Mesangial cell (primary cell): ENCODE data around the gene PLEKHN1. TPM values are rescaled to one million over a fixed set of nuclear protein-coding genes. Genes with fewer than 3 reads are reported as not detected.

Source experiments
- total RNA-seq: library from RNA; depleted of rRNA; stranded (reverse); fragments of >200 nt; gene quantifications from 2 replicates; pipeline ENCODE4 v1.2.3, GENCODE V29; 2015

Gene PLEKHN1, protein sequence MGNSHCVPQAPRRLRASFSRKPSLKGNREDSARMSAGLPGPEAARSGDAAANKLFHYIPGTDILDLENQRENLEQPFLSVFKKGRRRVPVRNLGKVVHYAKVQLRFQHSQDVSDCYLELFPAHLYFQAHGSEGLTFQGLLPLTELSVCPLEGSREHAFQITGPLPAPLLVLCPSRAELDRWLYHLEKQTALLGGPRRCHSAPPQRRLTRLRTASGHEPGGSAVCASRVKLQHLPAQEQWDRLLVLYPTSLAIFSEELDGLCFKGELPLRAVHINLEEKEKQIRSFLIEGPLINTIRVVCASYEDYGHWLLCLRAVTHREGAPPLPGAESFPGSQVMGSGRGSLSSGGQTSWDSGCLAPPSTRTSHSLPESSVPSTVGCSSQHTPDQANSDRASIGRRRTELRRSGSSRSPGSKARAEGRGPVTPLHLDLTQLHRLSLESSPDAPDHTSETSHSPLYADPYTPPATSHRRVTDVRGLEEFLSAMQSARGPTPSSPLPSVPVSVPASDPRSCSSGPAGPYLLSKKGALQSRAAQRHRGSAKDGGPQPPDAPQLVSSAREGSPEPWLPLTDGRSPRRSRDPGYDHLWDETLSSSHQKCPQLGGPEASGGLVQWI
- 4.8 and 5.5 TPM in 2 replicates for total RNA-seq

GRCh38 chr1:966135-966703, at the start of gene PLEKHN1:
PLEKHN1 (plus strand) TSS chr1:966482; CDS start chr1:966532, 50 bp downstream.

DNA sequence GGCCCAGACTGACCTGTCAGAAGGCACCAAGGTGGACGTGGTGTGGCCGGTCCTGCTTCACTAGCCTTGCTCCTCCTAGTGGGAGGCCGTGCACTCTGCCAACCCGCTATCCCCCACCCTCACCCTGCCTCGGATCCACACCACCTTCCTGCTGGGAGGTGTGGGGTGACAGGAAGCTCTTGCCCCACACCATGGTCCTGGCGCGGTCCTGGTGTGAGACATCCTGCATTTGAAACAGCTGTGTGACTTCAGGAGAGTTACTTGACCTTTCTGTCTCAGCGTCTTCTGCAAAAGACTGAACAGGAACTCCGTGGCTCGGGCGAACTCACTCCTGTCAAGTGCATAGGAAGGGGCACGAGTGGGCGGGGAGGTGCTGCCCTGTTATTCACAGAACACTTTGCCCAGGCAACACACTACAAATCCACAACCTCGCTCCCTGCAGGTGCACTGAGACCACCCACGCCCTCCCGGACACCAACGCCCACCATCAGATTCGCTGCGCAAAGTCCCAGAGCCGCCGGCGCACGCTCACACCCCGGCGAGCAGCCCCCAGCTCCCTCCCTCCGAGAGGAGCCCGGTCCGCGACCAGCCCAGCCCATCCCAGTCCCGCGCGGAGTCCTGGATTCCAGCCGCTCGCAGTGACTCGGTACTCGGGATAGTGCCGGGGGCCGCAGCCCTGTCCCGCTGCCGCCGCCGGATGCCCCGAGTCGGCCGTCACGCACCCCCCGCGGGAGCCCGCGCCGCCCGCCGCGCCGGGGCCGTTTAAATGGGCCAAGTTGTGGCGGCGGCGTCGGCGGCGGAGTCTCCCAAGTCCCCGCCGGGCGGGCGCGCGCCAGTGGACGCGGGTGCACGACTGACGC, 42.9 kb upstream of the PLEKHN1 start, which contains the start of gene SAMD11:
Gene SAMD11, plus strand, starts transcription at position 793 of the 860 bp plus-strand sequence. CDS start 509 bp downstream, outside the sequence.

DNA sequence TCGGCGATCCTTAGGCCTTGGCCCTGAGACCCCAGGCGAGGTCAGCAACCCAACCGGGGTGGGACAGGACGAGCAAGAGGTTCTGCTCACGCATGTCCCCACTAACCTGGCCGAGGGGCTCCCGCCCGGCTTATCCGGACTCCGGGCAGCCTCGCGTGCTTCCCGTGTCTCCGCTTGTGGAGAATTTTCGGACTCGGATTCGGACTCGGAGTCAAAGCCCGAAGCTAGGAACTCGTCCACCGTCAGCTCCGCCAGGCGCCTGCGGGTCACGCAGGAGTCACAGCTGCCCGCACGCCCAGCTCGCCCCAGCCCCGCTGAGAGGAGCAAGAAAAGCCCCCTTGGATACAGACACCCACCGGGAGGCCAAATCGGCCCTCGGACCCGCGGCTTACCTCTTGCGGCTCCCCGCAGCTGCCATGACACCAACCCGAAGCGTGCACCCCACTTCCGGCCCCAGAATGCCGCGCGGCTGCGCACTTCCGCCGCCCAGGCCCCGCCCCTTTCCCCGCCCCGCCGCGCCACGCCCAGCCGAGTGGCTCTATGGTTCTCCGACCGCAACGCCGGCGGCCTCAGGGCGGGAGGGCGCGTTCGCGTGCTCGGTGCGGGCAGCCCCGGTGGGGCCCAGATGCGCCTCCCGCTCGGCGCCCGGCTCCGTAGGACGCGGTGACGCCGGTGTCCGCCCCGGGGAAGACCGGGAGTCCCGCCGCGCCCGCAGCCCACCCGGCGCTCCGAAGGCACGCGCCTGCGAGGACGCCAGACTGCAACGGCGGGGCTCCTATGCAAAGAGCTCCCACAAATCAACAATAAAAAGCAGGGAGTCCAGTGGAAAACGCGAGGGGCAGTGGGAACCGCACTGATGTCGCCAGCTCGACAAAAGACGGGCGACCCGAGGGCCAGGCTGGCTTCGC, 7.2 kb upstream of the PLEKHN1 start, which contains the start of gene NOC2L:
Gene NOC2L, minus strand, starts transcription at position 434 of the 908 bp plus-strand sequence. Its CDS starts 16 bp downstream, at position 418.

DNA sequence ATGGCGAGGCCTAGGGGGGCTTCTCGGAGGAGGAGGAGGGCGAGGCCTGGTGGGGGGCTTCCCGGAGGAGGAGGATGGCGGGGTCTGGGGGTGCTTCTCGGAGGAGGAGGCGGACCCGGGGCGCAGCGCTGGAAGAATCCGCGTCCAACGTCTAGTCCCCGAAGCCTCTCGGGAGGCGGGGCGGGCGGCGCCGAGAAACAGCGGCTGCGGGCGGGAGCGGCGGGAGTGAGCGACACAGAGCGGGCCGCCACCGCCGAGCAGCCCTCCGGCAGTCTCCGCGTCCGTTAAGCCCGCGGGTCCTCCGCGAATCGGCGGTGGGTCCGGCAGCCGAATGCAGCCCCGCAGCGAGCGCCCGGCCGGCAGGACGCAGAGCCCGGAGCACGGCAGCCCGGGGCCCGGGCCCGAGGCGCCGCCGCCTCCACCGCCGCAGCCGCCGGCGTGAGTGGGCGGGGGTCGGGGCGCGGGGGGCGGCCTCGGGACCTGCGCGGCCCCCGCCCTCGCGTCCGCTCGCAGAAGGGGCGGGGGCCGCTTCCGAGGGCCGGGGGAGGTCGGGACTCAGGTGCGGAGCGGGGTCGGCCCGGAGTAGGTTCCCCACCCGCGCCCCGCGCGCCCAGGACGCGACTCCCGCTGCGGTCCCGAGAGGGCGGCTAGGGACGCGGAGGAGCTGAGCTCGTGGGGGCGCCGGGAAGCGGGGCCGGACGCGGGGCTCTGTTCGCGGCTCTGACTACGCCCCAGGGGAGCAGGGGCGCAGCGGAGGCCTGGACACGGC, 5.7 kb upstream of the PLEKHN1 start, which contains the start of gene KLHL17:
Gene KLHL17, plus strand, starts transcription at position 222 of the 769 bp plus-strand sequence. Its CDS starts 110 bp downstream, at position 332.

GRCh38 chr1:981955-982558, 15.8 kb downstream of the PLEKHN1 start, which contains the start of gene PERM1:
PERM1 (minus strand) TSS chr1:982093; CDS start chr1:981029, 1,064 bp downstream.

GRCh38 chr1:999725-1000356, 33.6 kb downstream of the PLEKHN1 start, which contains the start of gene HES4:
HES4 (minus strand) TSS chr1:1000097; CDS start chr1:999973, 124 bp downstream.

GRCh38 chr1:1013105-1013921, 47.0 kb downstream of the PLEKHN1 start, which contains the start of gene ISG15:
ISG15 (plus strand) TSS chr1:1013497; CDS start chr1:1013574, 77 bp downstream.

DNA sequence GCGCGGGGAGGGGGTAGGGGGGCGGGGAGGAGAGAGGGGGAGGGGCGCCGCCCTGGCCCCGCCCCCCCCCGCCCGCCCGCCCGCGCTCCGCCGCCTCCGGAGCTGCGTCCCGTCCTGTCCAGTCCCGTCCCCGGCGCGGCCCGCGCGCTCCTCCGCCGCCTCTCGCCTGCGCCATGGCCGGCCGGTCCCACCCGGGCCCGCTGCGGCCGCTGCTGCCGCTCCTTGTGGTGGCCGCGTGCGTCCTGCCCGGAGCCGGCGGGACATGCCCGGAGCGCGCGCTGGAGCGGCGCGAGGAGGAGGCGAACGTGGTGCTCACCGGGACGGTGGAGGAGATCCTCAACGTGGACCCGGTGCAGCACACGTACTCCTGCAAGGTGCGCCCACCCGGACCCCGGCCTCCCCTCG, 53.7 kb downstream of the PLEKHN1 start, which contains the start of gene AGRN:
Gene AGRN, plus strand, starts transcription at position 121 of the 405 bp plus-strand sequence. Its CDS starts 53 bp downstream, at position 174.

Other genes starting within 250 kb of the PLEKHN1 start
- 3.4 and 58.4 TPM in 2 replicates for gene SAMD11, start 42.6 kb upstream of the PLEKHN1 start, total RNA-seq
- gene NOC2L, start 7.2 kb upstream of the PLEKHN1 start, total RNA-seq, result 62.0 and 110 TPM in 2 replicates
- gene KLHL17, start 5.9 kb upstream of the PLEKHN1 start, total RNA-seq, result 12.5 and 14.7 TPM in 2 replicates
- gene PERM1, start 15.6 kb downstream of the PLEKHN1 start, total RNA-seq, result not detected in 2 replicates
- 51.7 and 85.1 TPM in 2 replicates for gene HES4, start 33.6 kb downstream of the PLEKHN1 start, total RNA-seq
- gene ISG15, start 47.0 kb downstream of the PLEKHN1 start, total RNA-seq, result 48.7 and 68.0 TPM in 2 replicates
- gene AGRN, start 53.6 kb downstream of the PLEKHN1 start, total RNA-seq, result 391 and 723 TPM in 2 replicates
- 0.51 TPM in 1 of 2 replicates, not detected in the other for gene RNF223, start 107.8 kb downstream of the PLEKHN1 start, total RNA-seq
- 15.5 and 25.9 TPM in 2 replicates for gene C1orf159, start 149.6 kb downstream of the PLEKHN1 start, total RNA-seq
- not detected in 2 replicates for gene TTLL10, start 207.4 kb downstream of the PLEKHN1 start, total RNA-seq
- gene TNFRSF18, start 240.1 kb downstream of the PLEKHN1 start, total RNA-seq, result 5.1 and 35.4 TPM in 2 replicates
- 1.8 and 3.4 TPM in 2 replicates for gene TNFRSF4, start 247.7 kb downstream of the PLEKHN1 start, total RNA-seq